T-helper 2 cell treated with Interferon-gamma antibody and Interleukin-4, amounts not matched to agents 5 μg/mL and 100 μg/mL, for 36 hours (primary cell): ENCODE measurements around the gene SAPCD2.
"Not testable (repeated sequence)": the region's sequence is repeated elsewhere in the genome, so short reads cannot be mapped to it uniquely, and the experiment has no call there.

Source experiments
- DNase-seq: peaks from one replicate; pipeline ENCODE4 v3.0.0; 2021; ENCODE audit warnings: low spot score
- H3K27ac Mint-ChIP-seq: one replicate; pipeline ENCODE4 v1.8.0; 2021; ENCODE audit warnings: mild to moderate bottlenecking, mixed read lengths
- H3K27me3 Mint-ChIP-seq: one replicate; pipeline ENCODE4 v1.8.0; 2021; ENCODE audit warnings: low read depth, mixed read lengths
- H3K36me3 Mint-ChIP-seq: one replicate; pipeline ENCODE4 v1.8.0; 2021; ENCODE audit warnings: low read depth, mixed read lengths
- H3K4me1 Mint-ChIP-seq: one replicate; pipeline ENCODE4 v1.8.0; 2021; ENCODE audit warnings: low read depth, mixed read lengths
- H3K4me3 Mint-ChIP-seq: one replicate; pipeline ENCODE4 v1.8.0; 2022; ENCODE audit warnings: mild to moderate bottlenecking, moderate library complexity, mixed read lengths
- H3K9me3 Mint-ChIP-seq: one replicate; pipeline ENCODE4 v1.8.0; 2021; ENCODE audit warnings: mixed read lengths

Gene SAPCD2

GRCh38 chr9:137034039-137034708 lies 36.2 kb downstream of the SAPCD2 start:
- H3K4me1 Mint-ChIP-seq, result peaks cover 33% of the 10 kb centered on the region
- H3K9me3 Mint-ChIP-seq, result no peaks in the 10 kb centered on the region
- peak overlapping the region; percentile 72 for H3K4me3 Mint-ChIP-seq
- peak overlapping the region; percentile 79 for H3K27ac Mint-ChIP-seq
- no peak for DNase-seq
- no peaks in the 10 kb centered on the region for H3K36me3 Mint-ChIP-seq
- no peaks in the 10 kb centered on the region for H3K27me3 Mint-ChIP-seq

GRCh38 chr9:137033481-137033880 lies 36.9 kb downstream of the SAPCD2 start:
- Mint-ChIP-seq H3K27ac (peak overlapping the region; percentile 55), H3K4me1 (peaks cover 36% of the 10 kb centered on the region)
- H3K36me3 Mint-ChIP-seq, H3K9me3 Mint-ChIP-seq, H3K4me3 Mint-ChIP-seq, H3K27me3 Mint-ChIP-seq, DNase-seq: not testable (repeated sequence)

DNA sequence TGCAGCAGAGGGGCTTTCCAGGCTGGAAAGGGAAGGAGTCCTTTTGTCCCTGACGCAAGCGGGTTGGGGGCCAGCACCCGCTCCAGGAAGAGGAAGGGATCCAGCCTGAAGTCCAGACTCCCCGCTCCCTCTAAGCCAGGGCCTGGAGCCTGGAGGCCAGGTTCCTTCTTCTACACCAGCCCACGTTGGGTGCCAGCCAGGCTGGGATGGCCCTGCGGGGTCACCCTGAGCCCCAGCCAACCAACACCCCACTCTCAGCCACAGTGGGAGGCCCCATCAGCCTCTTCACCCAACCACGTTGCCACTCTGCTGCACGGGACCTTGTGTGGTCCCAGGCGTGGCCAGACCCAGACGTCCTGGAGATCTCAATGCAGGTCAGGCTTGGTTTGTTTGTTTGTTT lies 37.5 kb downstream of the SAPCD2 start:
- Mint-ChIP-seq H3K27ac (peak overlapping the region; percentile 35), H3K36me3 (no peaks in the 10 kb centered on the region), H3K4me3 (no peak overlapping the region), H3K27me3 (no peaks in the 10 kb centered on the region), H3K4me1 (peaks cover 36% of the 10 kb centered on the region), H3K9me3 (no peaks in the 10 kb centered on the region)
- DNase-seq, result no peak

GRCh38 chr9:137031904-137032640 lies 38.3 kb downstream of the SAPCD2 start, which contains the start of gene FUT7:
Gene FUT7 (minus strand): TSS chr9:137032088. CDS start chr9:137031991, 97 bp downstream.
- H3K9me3 Mint-ChIP-seq, result no peaks in the 10 kb centered on the region
- H3K27me3 Mint-ChIP-seq, result no peaks in the 10 kb centered on the region
- H3K4me1 Mint-ChIP-seq, result peaks cover 36% of the 10 kb centered on the region
- H3K36me3 Mint-ChIP-seq, result no peaks in the 10 kb centered on the region
- H3K27ac Mint-ChIP-seq, result no peak within 1 kb of the TSS
- DNase-seq, result no peak
- H3K4me3 Mint-ChIP-seq, result peak within 1 kb of the TSS; percentile 2

GRCh38 chr9:137030538-137031527 lies 39.5 kb downstream of the SAPCD2 start:
- no peaks in the 10 kb centered on the region for H3K36me3 Mint-ChIP-seq
- DNase-seq, result peak; percentile 49
- peaks cover 36% of the 10 kb centered on the region for H3K4me1 Mint-ChIP-seq
- peak overlapping the region; percentile 67 for H3K27ac Mint-ChIP-seq
- H3K9me3 Mint-ChIP-seq, result no peaks in the 10 kb centered on the region
- peak overlapping the region; percentile 50 for H3K4me3 Mint-ChIP-seq
- H3K27me3 Mint-ChIP-seq, result no peaks in the 10 kb centered on the region

GRCh38 chr9:137030006-137030405 lies 40.4 kb downstream of the SAPCD2 start:
- H3K9me3 Mint-ChIP-seq, result no peaks in the 10 kb centered on the region
- H3K36me3 Mint-ChIP-seq, result no peaks in the 10 kb centered on the region
- H3K27ac Mint-ChIP-seq, result no peak overlapping the region
- H3K4me1 Mint-ChIP-seq, result peaks cover 33% of the 10 kb centered on the region
- peak overlapping the region; percentile 77 for H3K4me3 Mint-ChIP-seq
- no peaks in the 10 kb centered on the region for H3K27me3 Mint-ChIP-seq
- no peak for DNase-seq

DNA sequence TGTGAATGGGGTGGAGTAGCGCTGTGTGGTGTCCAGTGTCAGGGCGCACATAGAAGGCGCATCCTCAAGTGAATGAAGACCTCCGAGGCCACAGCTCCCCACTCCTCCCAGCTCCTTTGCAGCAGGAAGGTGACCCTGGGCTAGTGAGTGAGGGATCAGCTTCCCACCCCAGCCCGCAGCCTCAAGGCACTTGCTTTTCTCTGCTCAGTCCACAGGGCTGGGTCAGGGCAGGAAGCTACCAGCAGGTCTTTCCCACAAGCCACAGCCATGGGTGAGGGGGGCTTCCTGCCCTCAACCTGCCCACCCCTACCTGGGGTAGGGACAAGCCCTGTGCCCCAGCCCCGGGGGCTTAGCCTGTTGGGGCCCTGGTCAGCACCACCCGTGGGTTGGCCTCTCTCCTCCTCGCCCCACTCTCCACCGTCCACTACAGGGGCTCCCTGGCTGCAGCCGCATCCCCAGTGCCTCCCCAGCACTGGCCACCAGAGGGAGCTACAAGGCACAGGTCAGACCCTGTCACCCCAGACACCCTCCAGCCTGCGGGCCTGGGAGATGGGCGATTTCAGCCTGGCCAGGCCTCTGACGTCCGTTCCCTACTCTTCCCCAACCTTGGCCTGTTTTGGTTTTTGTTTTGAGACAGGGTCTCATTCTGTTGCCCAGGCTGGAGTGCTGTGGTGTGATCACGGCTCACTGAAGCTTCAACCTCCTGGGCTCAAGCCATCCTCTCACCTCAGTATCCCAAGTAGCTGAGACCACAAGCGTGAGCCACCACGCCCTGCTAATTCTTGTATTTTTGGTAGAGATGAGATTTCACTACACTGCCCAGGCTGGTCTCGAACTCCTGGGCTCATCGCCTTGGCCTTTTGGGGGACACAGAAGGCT lies 41.1 kb downstream of the SAPCD2 start:
- H3K36me3 Mint-ChIP-seq, result no peaks in the 10 kb centered on the region

DNA sequence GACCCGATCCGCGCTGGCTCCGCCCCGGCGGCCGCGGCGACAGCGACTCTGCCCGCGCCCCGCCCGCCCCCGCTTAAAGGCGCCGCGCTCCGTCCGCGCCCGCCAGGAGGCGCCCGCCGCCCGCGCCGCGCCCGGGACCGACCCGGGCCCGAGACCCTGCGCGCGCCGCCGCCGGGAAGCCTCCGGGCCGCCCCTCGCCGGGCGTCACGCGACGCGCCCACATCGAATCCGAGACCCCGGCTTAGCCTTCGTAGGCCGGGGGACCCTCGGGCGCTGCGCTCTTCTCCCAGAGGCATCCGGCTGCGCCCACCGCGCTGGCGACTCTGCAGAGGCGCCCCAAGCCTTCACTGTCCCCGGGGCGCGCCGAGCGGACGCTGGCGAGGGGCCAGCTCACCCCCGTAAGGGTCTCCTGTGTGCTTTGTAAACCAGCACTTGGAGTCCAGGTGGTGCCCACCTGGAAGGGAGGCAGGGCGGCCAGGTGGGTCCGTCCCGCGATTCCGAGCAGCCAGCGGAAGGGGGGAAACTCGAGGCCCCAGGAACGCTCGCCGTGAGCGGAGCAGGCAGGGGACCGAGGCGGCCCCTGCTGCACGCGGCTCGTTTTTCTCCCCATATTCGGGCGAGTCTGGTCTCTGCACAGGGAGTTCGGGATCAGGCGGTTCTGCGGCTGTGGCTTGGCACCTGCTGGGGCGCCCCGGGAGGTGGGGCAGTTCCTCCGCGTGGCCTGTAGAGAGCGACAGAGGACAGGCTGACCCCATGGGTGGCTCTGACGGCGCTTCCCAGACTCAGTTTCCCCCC lies 41.9 kb downstream of the SAPCD2 start:
- Mint-ChIP-seq H3K9me3 (no peaks in the 10 kb centered on the region), H3K4me1 (peaks cover 22% of the 10 kb centered on the region), H3K4me3 (peak overlapping the region; percentile 74), H3K27me3 (no peaks in the 10 kb centered on the region), H3K36me3 (no peaks in the 10 kb centered on the region), H3K27ac (no peak overlapping the region)
- peak; percentile 78 for DNase-seq

More for the DNA sequence above, 41.1 kb downstream of the SAPCD2 start:
- Mint-ChIP-seq H3K9me3 (no peaks in the 10 kb centered on the region), H3K4me1 (peaks cover 26% of the 10 kb centered on the region), H3K27me3 (no peaks in the 10 kb centered on the region), H3K27ac (peak overlapping the region; percentile 74), H3K4me3 (peak overlapping the region; percentile 77)
- peak; percentile 69 for DNase-seq

- Mint-ChIP-seq H3K36me3 (no peaks in the 10 kb centered on the region), H3K27ac (peak within 1 kb of the TSS; percentile 71), H3K27me3 (no peaks in the 10 kb centered on the region), H3K4me3 (peak within 1 kb of the TSS; percentile 81), H3K9me3 (no peaks in the 10 kb centered on the region), H3K4me1 (peaks cover 21% of the 10 kb centered on the region)
- DNase-seq, result no peak
Measured at GRCh38 chr9:137027369-137028262, 42.7 kb downstream of the SAPCD2 start, which contains the start of gene ABCA2. Gene ABCA2 (minus strand): TSS chr9:137028237. CDS start chr9:137028140, 97 bp downstream.

DNA sequence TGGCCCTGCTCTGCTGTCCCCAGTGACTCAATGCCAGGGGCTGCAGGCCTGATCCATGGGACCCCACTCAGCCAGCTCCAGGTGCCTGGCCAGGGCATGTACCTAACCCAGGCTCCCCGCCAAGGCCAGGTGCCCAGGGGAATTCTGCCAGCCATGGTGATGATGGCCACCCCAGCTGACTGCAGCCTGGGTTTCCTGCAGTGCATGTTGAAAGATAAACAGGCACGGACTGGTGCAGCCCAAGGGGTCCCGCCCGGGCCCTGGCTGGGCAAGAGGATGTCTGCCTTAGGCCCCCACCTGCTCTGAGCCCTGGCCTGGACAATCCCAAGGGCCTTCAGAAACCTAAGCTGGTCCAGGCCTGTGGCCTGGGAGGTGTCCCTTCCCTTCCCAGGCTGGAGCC lies 43.5 kb downstream of the SAPCD2 start:
- peaks cover 21% of the 10 kb centered on the region for H3K4me1 Mint-ChIP-seq
- no peaks in the 10 kb centered on the region for H3K36me3 Mint-ChIP-seq
- H3K9me3 Mint-ChIP-seq, result no peaks in the 10 kb centered on the region
- DNase-seq, result no peak
- H3K4me3 Mint-ChIP-seq, result peak overlapping the region; percentile 81
- H3K27ac Mint-ChIP-seq, result no peak overlapping the region
- H3K27me3 Mint-ChIP-seq, result no peaks in the 10 kb centered on the region

DNA sequence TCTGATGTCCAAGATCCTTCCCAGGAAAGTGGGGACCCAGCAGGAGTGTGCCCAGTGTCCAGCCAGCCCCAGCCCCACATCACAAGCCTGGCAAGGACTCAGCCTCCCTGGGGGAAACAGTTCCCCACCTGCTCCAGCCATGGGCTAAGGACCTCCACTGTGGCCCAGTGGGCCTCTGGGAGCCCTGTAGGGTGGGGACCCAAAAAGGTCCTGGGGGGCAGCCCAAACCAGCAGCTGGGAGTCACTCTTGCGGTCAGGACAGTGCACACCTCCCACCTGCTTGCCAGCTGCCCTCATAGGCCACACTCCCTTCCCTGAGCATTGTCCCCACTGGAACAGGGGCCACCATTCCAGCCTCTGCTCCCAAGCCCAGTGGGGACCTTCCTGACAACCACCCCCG lies 44.0 kb downstream of the SAPCD2 start:
- H3K4me1 Mint-ChIP-seq, result peaks cover 19% of the 10 kb centered on the region
- no peaks in the 10 kb centered on the region for H3K36me3 Mint-ChIP-seq
- DNase-seq, result no peak
- H3K4me3 Mint-ChIP-seq, result no peak overlapping the region
- no peaks in the 10 kb centered on the region for H3K9me3 Mint-ChIP-seq
- no peaks in the 10 kb centered on the region for H3K27me3 Mint-ChIP-seq
- H3K27ac Mint-ChIP-seq, result no peak overlapping the region
